Measurements from ENCODE around the gene SLC24A3. TPM values are rescaled to one million over a fixed set of nuclear protein-coding genes. Genes with fewer than 3 reads are reported as not detected.

Gene SLC24A3
- total and polyA plus RNA-seq, 2 of the 13 experiments (the other 11 are each of a cell fraction or from before 2014, with no cell fraction given): not detected

GRCh38 chr20:19451231-19451922, 238.9 kb downstream of the SLC24A3 start:
- intact Hi-C loops (cut with micrococcal nuclease; ENCODE audit: unreplicated experiment) (no loop called here), in situ Hi-C loops (cut with HindIII; ENCODE audit: extremely low pct_ligation_motif_present, low pct_unique_long_range_greater_than_20kb) (no loop called here)
- H3K36me3 ChIP-seq (replicated peaks in 1 of 2; ENCODE audit: control insufficient read depth in 1 of 2, insufficient read depth in 2 of 2, low read length in 2 of 2): no peaks in the 10 kb centered on the region
- no peak overlapping the region for H3K9ac ChIP-seq (ENCODE audit: insufficient read depth, low read depth, low read length)
- FAIRE-seq: no peak
- no peak overlapping the region for H3K4me2 ChIP-seq (ENCODE audit: low read depth, low read length)
- H3K79me2 ChIP-seq (ENCODE audit: insufficient read depth, low read length): no peaks in the 10 kb centered on the region
- peak in 1 of 2 experiments; percentile 13; a peak in 1 of 4 replicates for TF ChIP-seq MAFK (conservative IDR thresholded peaks at IDR 0.05 in 1 of 2, IDR thresholded peaks at IDR 0.05 in 1 of 2; ENCODE audit: low read length in 2 of 2)
- no peak for TF ChIP-seq BHLHE40 (IDR thresholded peaks at IDR 0.05; ENCODE audit: low read length)
- H2AFZ ChIP-seq (ENCODE audit: low read length): no peak overlapping the region
- no peak for ATAC-seq
- no peaks in the 10 kb centered on the region for H4K20me1 ChIP-seq (ENCODE audit: insufficient read depth, low read length)
- H3K9me3 ChIP-seq (ENCODE audit: low read length): no peaks in the 10 kb centered on the region
- H3K27ac ChIP-seq (ENCODE audit: extremely low read length, insufficient read depth, low read length): no peak overlapping the region
- no peaks in the 10 kb centered on the region; a peak in 1 of 5 replicates for H3K27me3 ChIP-seq (ENCODE audit: control insufficient read depth in 1 of 2, insufficient read depth in 2 of 2, low read length in 2 of 2)
- BruUV-seq (replicated peaks): no TSS peak
- ChIA-PET CTCF (ENCODE audit: low intra/inter-chr PET ratio, low total read pairs) (no interaction called here), POLR2A (no interaction called here)
- H3K4me3 ChIP-seq (replicated peaks in 1 of 3; ENCODE audit: insufficient read depth in 1 of 3, low read depth in 2 of 3, low read length in 3 of 3): no peak overlapping the region
- H3K4me1 ChIP-seq (ENCODE audit: insufficient read depth, low read length): no peaks in the 10 kb centered on the region
- 36% methylated on average over 8 of the region's 8 CpGs for WGBS (ENCODE audit: low lambda C conversion rate)
- DNase-seq (ENCODE audit: low spot score): no peak

GRCh38 chr20:19451923-19452295, 239.5 kb downstream of the SLC24A3 start:
- Histone ChIP-seq H2AFZ (ENCODE audit: low read length) (no peak overlapping the region), H3K9ac (ENCODE audit: insufficient read depth, low read depth, low read length) (no peak overlapping the region), H3K4me1 (ENCODE audit: insufficient read depth, low read length) (no peaks in the 10 kb centered on the region), H3K9me3 (ENCODE audit: low read length) (no peaks in the 10 kb centered on the region), H3K27me3 (ENCODE audit: control insufficient read depth in 1 of 2, insufficient read depth in 2 of 2, low read length in 2 of 2) (no peaks in the 10 kb centered on the region; a peak in 1 of 5 replicates), H3K27ac (ENCODE audit: extremely low read length, insufficient read depth, low read length) (no peak overlapping the region), H4K20me1 (ENCODE audit: insufficient read depth, low read length) (no peaks in the 10 kb centered on the region), H3K4me2 (ENCODE audit: low read depth, low read length) (no peak overlapping the region), H3K4me3 (replicated peaks in 1 of 3; ENCODE audit: insufficient read depth in 1 of 3, low read depth in 2 of 3, low read length in 3 of 3) (no peak overlapping the region), H3K36me3 (replicated peaks in 1 of 2; ENCODE audit: control insufficient read depth in 1 of 2, insufficient read depth in 2 of 2, low read length in 2 of 2) (no peaks in the 10 kb centered on the region), H3K79me2 (ENCODE audit: insufficient read depth, low read length) (no peaks in the 10 kb centered on the region)
- 50% methylated on average over 9 of the region's 9 CpGs for WGBS (ENCODE audit: low lambda C conversion rate)
- no TSS peak for BruUV-seq (replicated peaks)
- in situ Hi-C loops (cut with HindIII; ENCODE audit: extremely low pct_ligation_motif_present, low pct_unique_long_range_greater_than_20kb) (no loop called here), intact Hi-C loops (cut with micrococcal nuclease; ENCODE audit: unreplicated experiment) (no loop called here)
- ATAC-seq (no peak), DNase-seq (ENCODE audit: low spot score) (no peak), FAIRE-seq (no peak)
- CTCF ChIA-PET (ENCODE audit: low intra/inter-chr PET ratio, low total read pairs): no interaction called here
- TF ChIP-seq CHD4 (IDR thresholded peaks at IDR 0.05; ENCODE audit: borderline replicate concordance, low read length): no peak
- TF ChIP-seq ZNF552 (CRISPR knock-in tag; IDR thresholded peaks at IDR 0.05; ENCODE audit: borderline replicate concordance): no peak
- no peak for TF ChIP-seq MAFF (IDR thresholded peaks at IDR 0.05; ENCODE audit: low read depth, low read length)
- POLR2A ChIA-PET: no interaction called here
